OCI-LY7 (cell line): ENCODE data around the gene NELFA. TPM values are rescaled to one million over a fixed set of nuclear protein-coding genes. Genes with fewer than 3 reads are reported as not detected.
A peak's percentile ranks its signal among the peaks of the same experiment; 100 is the strongest.
"Not testable (repeated sequence)": the region's sequence is repeated elsewhere in the genome, so short reads cannot be mapped to it uniquely, and the experiment has no call there.

Source experiments
- BruUV-seq: library from RNA; stranded (reverse); fragments of 400-500 nt; replicated peaks from 2 replicates; lab custom pipeline; 2021; lab: Mats Ljungman, UMichigan
- CTCF ChIA-PET: fragments of 300-600 bp; sonication (Branson Sonifier 250); formaldehyde crosslinking; loops from one replicate; lab custom pipeline; 2022; ENCODE audit warnings: antibody characterized with exemption; ENCODE audit not compliant: unreplicated experiment; lab: Charles Lee
- POLR2A ChIA-PET: fragments of 300-600 bp; sonication (Branson Sonifier 250); formaldehyde crosslinking; loops from one replicate; lab custom pipeline; 2022; ENCODE audit warnings: antibody characterized with exemption; lab: Charles Lee
- DNase-seq: peaks from one replicate; pipeline ENCODE4 v3.0.0-alpha.2; 2015; ENCODE audit warnings: low spot score
- H2AFZ ChIP-seq: fragments of 200-600 bp; sonication (generic), shearing (Covaris generic); 2 replicates; pipeline ENCODE4 v1.6.1; 2014; ENCODE audit warnings: mild to moderate bottlenecking, antibody characterized with exemption, low read length, moderate library complexity
- H3K27ac ChIP-seq: fragments of 200-600 bp; sonication (generic); 2 replicates; pipeline ENCODE4 v1.5.1; 2014; ENCODE audit warnings: mixed run types, low read depth, mild to moderate bottlenecking, moderate library complexity, low read length, inconsistent platforms; ENCODE audit not compliant: poor library complexity, severe bottlenecking
- H3K36me3 ChIP-seq: fragments of 200-600 bp; sonication (generic); 2 replicates; pipeline ENCODE4 v1.6.1; 2014; ENCODE audit warnings: mild to moderate bottlenecking, antibody characterized with exemption, low read length, moderate library complexity, mixed read lengths; ENCODE audit not compliant: insufficient read depth
- H3K4me1 ChIP-seq: fragments of 200-600 bp; sonication (generic); 2 replicates; pipeline ENCODE4 v1.5.1; 2014; ENCODE audit warnings: mild to moderate bottlenecking, low read length; ENCODE audit not compliant: insufficient read depth, poor library complexity, severe bottlenecking
- H3K4me2 ChIP-seq: fragments of 200-600 bp; sonication (generic); 2 replicates; pipeline ENCODE4 v1.6.1; 2014; ENCODE audit warnings: mild to moderate bottlenecking, low read length
- H3K4me3 ChIP-seq: fragments of 200-600 bp; sonication (generic); 2 replicates; pipeline ENCODE4 v1.5.1; 2014; ENCODE audit warnings: mild to moderate bottlenecking, low read depth, low read length; ENCODE audit not compliant: poor library complexity, severe bottlenecking
- H3K79me2 ChIP-seq: fragments of 200-600 bp; sonication (generic); 2 replicates; pipeline ENCODE4 v1.6.1; 2016; ENCODE audit warnings: low read depth, mild to moderate bottlenecking, low read length, moderate library complexity, mixed read lengths; ENCODE audit not compliant: insufficient read depth
- H3K9me2 ChIP-seq: fragments of 200-600 bp; sonication (generic); 2 replicates; pipeline ENCODE4 v1.6.1; 2016; ENCODE audit warnings: mild to moderate bottlenecking, low read length, mixed read lengths; ENCODE audit not compliant: insufficient read depth
- H3K9me3 ChIP-seq: fragments of 200-600 bp; sonication (generic); 2 replicates; pipeline ENCODE4 v1.6.1; 2014; ENCODE audit warnings: mild to moderate bottlenecking, mixed run types, low read length, mixed read lengths
- H4K20me1 ChIP-seq: fragments of 200-600 bp; sonication (generic); 2 replicates; pipeline ENCODE4 v1.6.1; 2014; ENCODE audit warnings: mild to moderate bottlenecking, antibody characterized with exemption, low read length, moderate library complexity, mixed read lengths; ENCODE audit not compliant: insufficient read depth
- EZH2phosphoT487 ChIP-seq: fragments of 200-600 bp; sonication (generic); IDR thresholded peaks from 2 replicates; pipeline ENCODE4 v1.6.1; 2018; ENCODE audit warnings: low read depth, borderline replicate concordance, mild to moderate bottlenecking, mixed run types, antibody characterized with exemption, low read length, moderate library complexity, mixed read lengths
- intact Hi-C: fragments of 100-400 bp; cut with micrococcal nuclease; formaldehyde crosslinking; loops from one replicate; pipeline ENCODE4 v1.10.0; 2022; ENCODE audit not compliant: unreplicated experiment
- total RNA-seq, 2 experiments: library from RNA; depleted of rRNA in 1 of 2; stranded (reverse); fragments of >200 nt in 1 of 2; shearing (Covaris generic) in 1 of 2; gene quantifications; 2 replicates each; pipeline ENCODE4 v1.2.3, GENCODE V29; 2014 to 2022
- TF ChIP-seq, protein P1 (sequence below): fragments of 200-600 bp; sonication (generic); conservative IDR thresholded peaks from 2 replicates; pipeline ENCODE4 v1.5.1; 2014; ENCODE audit warnings: mild to moderate bottlenecking, antibody characterized with exemption, low read length, moderate library complexity, mixed read lengths

Gene NELFA
- total RNA-seq, 2 experiments from 2014 or later: 45.5 to 45.7 TPM

DNA sequence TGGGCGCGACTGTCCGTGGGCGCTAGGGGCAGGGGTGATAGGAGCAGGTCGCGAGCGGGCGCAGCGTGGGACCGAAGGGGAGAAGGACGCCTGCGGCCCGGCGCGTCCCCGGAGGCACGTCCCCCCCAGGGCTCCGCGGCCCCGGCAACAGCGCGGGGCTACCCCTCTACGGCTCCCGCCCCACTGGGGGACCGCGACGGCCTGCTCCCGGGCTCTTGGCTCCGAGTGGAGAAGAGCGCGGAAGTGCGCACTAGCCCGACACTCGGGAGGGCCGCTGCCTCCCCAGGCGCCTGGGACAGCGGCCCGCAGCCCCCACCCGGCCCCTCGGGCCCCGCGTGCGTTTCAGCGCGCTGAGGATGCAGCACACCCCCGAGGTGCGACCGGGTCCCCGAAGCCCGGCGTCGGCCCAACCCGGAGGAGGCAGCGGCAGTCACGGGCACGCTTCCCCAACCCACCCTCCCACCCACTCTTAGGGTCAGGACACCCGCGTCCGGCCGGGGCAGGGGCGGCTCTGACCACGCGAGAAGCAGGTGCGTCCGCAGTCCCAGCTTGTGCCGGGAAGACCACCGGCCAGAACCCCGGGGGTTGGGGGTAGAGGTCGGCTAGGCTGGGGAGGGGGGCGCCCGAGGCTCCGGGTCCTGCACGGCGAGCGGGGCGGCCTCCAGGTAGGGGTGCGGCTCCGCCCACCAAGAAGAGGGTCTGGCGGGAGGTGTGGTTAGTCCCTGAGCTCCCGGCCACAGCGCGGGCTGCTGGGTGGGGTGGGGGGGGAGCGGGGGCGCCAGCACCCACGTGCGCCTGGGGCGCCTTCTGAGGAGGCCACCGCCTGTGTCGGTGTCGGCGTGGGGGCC lies 31.8 kb upstream of the NELFA start:
- no peak overlapping the region; the same call in 1 of the 2 replicates for H3K4me2 ChIP-seq
- intact Hi-C loops: no loop called here
- DNase-seq: no peak
- H3K9me2 ChIP-seq: no peaks in the 10 kb centered on the region
- CTCF ChIA-PET: no interaction called here
- no peak overlapping the region for H3K4me3 ChIP-seq
- peaks cover 8% of the 10 kb centered on the region for H3K4me1 ChIP-seq
- H3K9me3 ChIP-seq: no peaks in the 10 kb centered on the region
- no peak overlapping the region for H2AFZ ChIP-seq
- no peaks in the 10 kb centered on the region for H4K20me1 ChIP-seq
- H3K27ac ChIP-seq: no peak overlapping the region
- no TSS peak for BruUV-seq
- TF ChIP-seq, protein P1, sequence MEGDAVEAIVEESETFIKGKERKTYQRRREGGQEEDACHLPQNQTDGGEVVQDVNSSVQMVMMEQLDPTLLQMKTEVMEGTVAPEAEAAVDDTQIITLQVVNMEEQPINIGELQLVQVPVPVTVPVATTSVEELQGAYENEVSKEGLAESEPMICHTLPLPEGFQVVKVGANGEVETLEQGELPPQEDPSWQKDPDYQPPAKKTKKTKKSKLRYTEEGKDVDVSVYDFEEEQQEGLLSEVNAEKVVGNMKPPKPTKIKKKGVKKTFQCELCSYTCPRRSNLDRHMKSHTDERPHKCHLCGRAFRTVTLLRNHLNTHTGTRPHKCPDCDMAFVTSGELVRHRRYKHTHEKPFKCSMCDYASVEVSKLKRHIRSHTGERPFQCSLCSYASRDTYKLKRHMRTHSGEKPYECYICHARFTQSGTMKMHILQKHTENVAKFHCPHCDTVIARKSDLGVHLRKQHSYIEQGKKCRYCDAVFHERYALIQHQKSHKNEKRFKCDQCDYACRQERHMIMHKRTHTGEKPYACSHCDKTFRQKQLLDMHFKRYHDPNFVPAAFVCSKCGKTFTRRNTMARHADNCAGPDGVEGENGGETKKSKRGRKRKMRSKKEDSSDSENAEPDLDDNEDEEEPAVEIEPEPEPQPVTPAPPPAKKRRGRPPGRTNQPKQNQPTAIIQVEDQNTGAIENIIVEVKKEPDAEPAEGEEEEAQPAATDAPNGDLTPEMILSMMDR: no peak
- no peak for TF ChIP-seq EZH2phosphoT487
- no peaks in the 10 kb centered on the region for H3K36me3 ChIP-seq
- H3K79me2 ChIP-seq: no peaks in the 10 kb centered on the region
- POLR2A ChIA-PET: no interaction called here

DNA sequence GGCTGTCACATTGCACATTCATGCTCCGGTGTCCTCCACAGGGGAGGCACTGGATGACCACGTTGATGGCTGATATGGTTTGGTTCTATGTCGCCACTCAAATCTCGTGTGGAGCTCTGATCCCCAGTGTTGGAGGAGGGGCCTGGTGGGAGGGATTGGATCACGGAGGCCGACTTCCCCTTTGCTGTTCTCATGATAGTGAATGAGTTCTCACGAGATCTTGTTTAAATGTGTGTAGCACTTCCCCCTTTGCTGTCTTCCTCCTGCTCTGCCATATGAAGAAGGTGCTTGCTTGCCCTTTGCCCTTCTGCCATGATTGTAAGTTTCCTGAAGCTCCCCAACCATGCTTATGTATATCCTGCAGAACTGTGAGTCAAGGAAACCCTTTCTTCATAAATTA lies 28.1 kb upstream of the NELFA start:
- BruUV-seq: no TSS peak
- POLR2A ChIA-PET: no interaction called here
- peaks cover 4% of the 10 kb centered on the region for H3K4me1 ChIP-seq
- DNase-seq: peak; percentile 14
- H3K9me3 ChIP-seq: no peaks in the 10 kb centered on the region
- H3K27ac ChIP-seq: no peak overlapping the region
- no peaks in the 10 kb centered on the region for H3K36me3 ChIP-seq
- H2AFZ ChIP-seq: peak overlapping the region; percentile 25; the same call in 1 of the 2 replicates
- CTCF ChIA-PET: no interaction called here
- H3K79me2 ChIP-seq: no peaks in the 10 kb centered on the region
- intact Hi-C loops: no loop called here
- H3K9me2 ChIP-seq: no peaks in the 10 kb centered on the region
- H3K4me2 ChIP-seq: no peak overlapping the region
- no peak overlapping the region for H3K4me3 ChIP-seq
- TF ChIP-seq, protein P1: no peak
- no peak for TF ChIP-seq EZH2phosphoT487
- no peaks in the 10 kb centered on the region for H4K20me1 ChIP-seq

DNA sequence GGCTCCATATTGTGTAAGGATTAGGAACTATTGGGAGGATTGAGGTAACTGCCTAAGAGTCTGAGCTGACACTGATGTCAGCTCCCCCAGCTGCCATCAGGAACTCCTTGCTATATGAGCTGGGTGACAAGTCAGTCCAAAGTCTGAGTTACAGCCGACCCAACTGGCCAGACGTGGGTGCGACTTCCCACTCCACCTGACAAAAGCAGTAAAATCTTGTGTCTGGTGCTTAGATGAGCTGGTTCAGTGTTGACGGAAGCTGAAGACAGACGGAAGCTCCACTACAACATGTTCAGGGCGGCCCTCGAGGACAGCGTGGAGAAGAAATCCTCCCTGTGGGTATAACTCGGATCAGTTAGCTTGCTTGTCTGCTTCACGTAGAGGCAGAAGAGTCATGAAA lies 27.6 kb upstream of the NELFA start:
- ChIA-PET CTCF (no interaction called here), POLR2A (interaction anchor here (0.6 kb wide), 1 partner anchor 56 kb away, joined by 3 read pairs; no protein-coding TSS in a partner anchor)
- Histone ChIP-seq H2AFZ (no peak overlapping the region), H3K4me2 (no peak overlapping the region), H4K20me1 (no peaks in the 10 kb centered on the region), H3K9me3 (no peaks in the 10 kb centered on the region), H3K36me3 (no peaks in the 10 kb centered on the region), H3K27ac (no peak overlapping the region), H3K79me2 (no peaks in the 10 kb centered on the region), H3K4me1 (peaks cover under 1% of the 10 kb centered on the region), H3K4me3 (no peak overlapping the region), H3K9me2 (no peaks in the 10 kb centered on the region)
- TF ChIP-seq, protein P1: no peak
- no peak for TF ChIP-seq EZH2phosphoT487
- intact Hi-C loops: no loop called here
- DNase-seq: no peak
- BruUV-seq: no TSS peak

DNA sequence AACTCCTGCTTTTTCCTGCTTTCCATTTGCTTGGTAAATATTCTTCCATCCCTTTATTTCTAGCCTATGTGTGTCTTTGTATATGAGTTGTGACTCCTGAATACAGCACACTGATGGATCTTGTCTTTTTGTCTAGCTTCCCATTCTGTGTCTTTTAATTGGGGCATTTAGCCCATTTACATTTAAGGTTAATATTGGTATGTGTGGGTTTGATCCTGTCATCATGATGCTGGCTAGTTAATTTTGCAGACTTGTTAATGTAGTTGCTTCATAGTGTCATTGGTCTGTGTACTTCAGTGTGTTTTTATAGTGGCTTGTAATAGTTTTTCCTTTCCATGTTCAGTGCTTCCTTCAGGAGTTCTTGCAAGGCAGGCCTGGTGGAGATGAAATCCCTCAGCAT lies 22.4 kb upstream of the NELFA start:
- H2AFZ ChIP-seq, BruUV-seq, intact Hi-C loops, H3K9me3 ChIP-seq, H3K9me2 ChIP-seq, CTCF ChIA-PET, H4K20me1 ChIP-seq, H3K4me2 ChIP-seq, H3K79me2 ChIP-seq, H3K27ac ChIP-seq, H3K4me3 ChIP-seq, DNase-seq, H3K4me1 ChIP-seq, H3K36me3 ChIP-seq: not testable (repeated sequence)
- POLR2A ChIA-PET: interaction anchor here (0.6 to 0.7 kb wide), 2 partner anchors 22 to 489 kb away, joined by 3 read pairs; no protein-coding TSS in a partner anchor
